IPS-18a (cell line): ENCODE results near the gene C4BPA.

Experiments
- H3K27ac ChIP-seq: one replicate; pipeline ENCODE4 v1.5.1; 2013; ENCODE audit warnings: low read length
- H3K27me3 ChIP-seq: one replicate; pipeline ENCODE4 v1.6.1; 2013; ENCODE audit warnings: mild to moderate bottlenecking, low read length; ENCODE audit not compliant: control insufficient read depth, insufficient read depth
- H3K36me3 ChIP-seq: one replicate; pipeline ENCODE4 v1.6.1; 2013; ENCODE audit warnings: low read depth, low read length; ENCODE audit not compliant: control insufficient read depth
- H3K4me1 ChIP-seq: one replicate; pipeline ENCODE4 v1.6.1; 2013; ENCODE audit warnings: low read depth, low read length; ENCODE audit not compliant: control insufficient read depth
- H3K4me3 ChIP-seq: one replicate; pipeline ENCODE4 v1.5.1; 2013; ENCODE audit warnings: low read length
- H3K9ac ChIP-seq: one replicate; pipeline ENCODE4 v1.6.1; 2013; ENCODE audit warnings: mild to moderate bottlenecking, low read length, moderate library complexity
- H3K9me3 ChIP-seq: one replicate; pipeline ENCODE4 v1.6.1; 2013; ENCODE audit warnings: low read depth, low read length; ENCODE audit not compliant: control insufficient read depth

Gene C4BPA

DNA sequence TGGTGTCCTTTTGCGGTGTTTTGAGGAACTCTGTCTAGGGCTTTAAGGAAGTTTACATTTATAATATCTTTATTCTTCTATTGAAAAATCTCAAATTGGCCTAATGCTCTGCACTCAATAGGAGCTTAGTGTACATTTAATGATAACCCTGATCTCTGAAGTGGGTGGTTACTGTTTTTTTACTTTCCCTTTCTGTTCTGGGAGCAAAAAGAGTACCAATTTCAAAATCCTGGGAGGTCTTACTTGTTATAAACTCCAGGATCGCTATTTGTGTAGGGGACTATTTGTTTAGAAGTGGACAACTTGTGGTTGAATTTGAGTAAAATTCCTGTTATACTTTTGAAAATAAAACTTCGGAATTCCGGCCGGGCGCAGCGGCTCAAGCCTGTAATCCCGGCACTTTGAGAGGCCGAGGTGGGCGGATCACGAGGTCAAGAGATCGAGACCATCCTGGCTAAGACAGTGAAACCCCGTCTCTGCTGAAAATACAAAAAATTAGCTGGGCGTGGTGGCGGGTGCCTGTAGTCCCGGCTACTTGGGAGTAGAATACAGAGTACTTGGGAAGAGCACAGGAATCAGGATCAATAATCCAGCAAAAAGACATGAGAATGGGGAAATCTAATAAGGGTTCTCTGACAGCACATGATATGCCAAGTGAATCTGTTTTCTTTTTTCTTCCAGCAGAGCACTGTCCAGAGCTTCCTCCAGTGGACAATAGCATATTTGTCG is 14.2 kb upstream of the C4BPA start:
- Histone ChIP-seq H3K4me3 (no peak overlapping the region), H3K27ac (no peak overlapping the region), H3K4me1 (no peaks in the 10 kb centered on the region), H3K9ac (no peak overlapping the region), H3K36me3 (no peaks in the 10 kb centered on the region), H3K27me3 (no peaks in the 10 kb centered on the region), H3K9me3 (no peaks in the 10 kb centered on the region)

DNA sequence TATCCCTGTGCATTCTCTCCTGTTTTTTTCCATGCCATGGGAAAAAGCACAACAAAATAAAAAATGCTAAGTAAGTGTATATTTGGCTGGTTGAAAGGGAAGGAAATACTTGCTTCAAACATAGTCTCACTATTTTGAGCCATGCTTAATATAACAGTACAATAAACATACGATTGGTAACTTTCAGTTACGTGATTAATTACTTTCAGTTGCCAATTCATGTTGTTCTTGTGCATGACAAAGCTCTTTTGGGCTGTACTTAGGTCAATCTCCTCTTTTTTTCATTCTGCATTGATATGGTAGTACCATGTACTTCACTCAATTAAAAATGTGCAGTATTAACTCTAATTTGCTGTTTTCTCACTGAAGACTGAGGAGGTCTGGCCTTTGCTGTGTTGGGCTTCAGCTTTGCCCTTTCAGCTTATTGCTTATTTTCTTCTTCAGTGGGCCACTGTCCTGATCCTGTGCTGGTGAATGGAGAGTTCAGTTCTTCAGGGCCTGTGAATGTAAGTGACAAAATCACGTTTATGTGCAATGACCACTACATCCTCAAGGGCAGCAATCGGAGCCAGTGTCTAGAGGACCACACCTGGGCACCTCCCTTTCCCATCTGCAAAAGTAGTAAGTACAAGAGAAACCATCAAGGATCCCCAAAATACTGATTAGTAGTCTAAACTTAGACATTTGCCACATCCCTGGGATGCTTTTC is 12.7 kb upstream of the C4BPA start:
- no peaks in the 10 kb centered on the region for H3K27me3 ChIP-seq
- H3K9me3 ChIP-seq = no peaks in the 10 kb centered on the region
- H3K27ac ChIP-seq = no peak overlapping the region
- no peak overlapping the region for H3K9ac ChIP-seq
- no peaks in the 10 kb centered on the region for H3K4me1 ChIP-seq
- no peaks in the 10 kb centered on the region for H3K36me3 ChIP-seq
- no peak overlapping the region for H3K4me3 ChIP-seq

DNA sequence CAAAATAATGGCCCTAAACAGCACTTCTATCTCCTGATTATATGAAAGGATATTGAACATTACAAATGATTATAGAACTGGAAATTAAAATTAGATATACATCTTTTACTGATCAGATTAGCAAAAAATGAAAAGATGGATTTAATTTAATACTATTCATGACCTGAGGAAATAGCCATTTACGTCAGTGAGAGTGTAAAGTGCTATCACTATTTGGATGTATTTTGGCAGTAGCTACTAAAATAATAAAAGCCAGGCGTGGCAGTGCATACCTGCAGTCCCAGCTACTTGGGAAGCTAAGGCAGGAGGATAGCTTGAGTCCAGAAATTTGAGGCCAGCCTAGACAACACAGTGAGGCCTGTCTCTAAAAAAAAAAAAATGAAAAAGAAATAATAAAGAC is 10.1 kb upstream of the C4BPA start:
- Histone ChIP-seq H3K9ac (no peak overlapping the region), H3K36me3 (no peaks in the 10 kb centered on the region), H3K27me3 (no peaks in the 10 kb centered on the region), H3K9me3 (no peaks in the 10 kb centered on the region), H3K4me1 (no peaks in the 10 kb centered on the region), H3K27ac (no peak overlapping the region), H3K4me3 (no peak overlapping the region)

DNA sequence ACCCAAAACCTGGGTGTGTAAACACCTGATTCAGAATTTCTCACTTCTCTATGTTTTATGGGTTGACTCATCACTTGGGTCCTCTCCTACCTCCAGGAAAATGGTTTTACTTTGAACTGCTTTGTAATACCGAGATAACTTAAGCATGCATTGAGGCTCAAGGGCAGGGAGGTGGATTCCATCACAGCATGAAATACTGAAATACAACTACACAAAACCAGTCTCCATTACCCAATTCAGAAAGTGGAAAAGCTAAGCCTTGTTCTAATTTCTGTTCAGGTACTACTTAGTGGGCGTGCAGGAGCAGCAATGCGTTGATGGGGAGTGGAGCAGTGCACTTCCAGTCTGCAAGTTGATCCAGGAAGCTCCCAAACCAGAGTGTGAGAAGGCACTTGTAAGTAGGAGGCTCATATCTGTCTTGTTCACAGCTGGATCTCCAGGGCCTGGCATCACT is 6.1 kb upstream of the C4BPA start:
- Histone ChIP-seq H3K27me3 (no peaks in the 10 kb centered on the region), H3K36me3 (no peaks in the 10 kb centered on the region), H3K9ac (no peak overlapping the region), H3K9me3 (no peaks in the 10 kb centered on the region), H3K4me3 (no peak overlapping the region), H3K4me1 (no peaks in the 10 kb centered on the region), H3K27ac (no peak overlapping the region)

DNA sequence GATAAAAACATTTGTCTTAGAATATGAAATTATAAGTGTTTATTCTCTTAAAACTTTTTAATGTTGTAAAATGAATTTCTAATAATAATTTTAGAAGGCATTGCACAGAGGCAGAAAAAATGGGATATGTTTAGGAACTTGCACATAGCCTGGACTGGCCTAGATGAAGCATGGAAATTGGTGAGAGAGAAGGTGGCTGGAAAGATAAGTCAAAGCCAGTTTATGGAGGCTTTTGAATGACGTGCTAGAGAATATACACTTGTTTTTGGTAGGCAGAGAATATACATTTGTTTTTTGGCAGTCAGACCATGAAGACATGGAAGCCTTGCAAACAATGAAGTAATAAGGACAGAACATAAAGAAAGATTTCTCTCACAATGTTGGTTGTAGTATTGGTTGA is 2.3 kb upstream of the C4BPA start:
- Histone ChIP-seq H3K4me3 (no peak overlapping the region), H3K9me3 (no peaks in the 10 kb centered on the region), H3K4me1 (peaks cover 2% of the 10 kb centered on the region), H3K27ac (no peak overlapping the region), H3K36me3 (no peaks in the 10 kb centered on the region), H3K27me3 (no peaks in the 10 kb centered on the region), H3K9ac (no peak overlapping the region)

DNA sequence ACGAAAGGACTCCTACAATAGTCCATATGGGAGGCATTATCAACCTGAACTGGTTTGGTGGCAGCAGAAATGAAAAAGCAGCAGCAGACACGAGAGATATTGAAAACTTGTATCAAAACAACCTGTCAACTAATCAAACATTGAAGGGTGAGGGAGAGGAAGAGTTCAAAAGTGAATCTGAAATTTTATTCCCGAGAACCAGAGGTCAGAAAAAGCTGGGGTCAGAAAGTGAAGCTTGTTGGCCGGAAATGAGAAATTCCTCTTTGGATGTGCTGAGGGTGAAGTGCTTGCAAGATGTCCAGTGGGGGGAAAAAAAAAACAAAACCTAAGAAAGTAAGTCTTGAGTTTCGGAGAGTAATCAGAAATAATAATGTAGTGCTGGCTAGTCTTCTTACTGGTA is 1.9 kb upstream of the C4BPA start:
- Histone ChIP-seq H3K4me1 (peaks cover 3% of the 10 kb centered on the region), H3K9ac (no peak overlapping the region), H3K27me3 (no peaks in the 10 kb centered on the region), H3K36me3 (no peaks in the 10 kb centered on the region), H3K9me3 (no peaks in the 10 kb centered on the region), H3K27ac (no peak overlapping the region), H3K4me3 (no peak overlapping the region)

DNA sequence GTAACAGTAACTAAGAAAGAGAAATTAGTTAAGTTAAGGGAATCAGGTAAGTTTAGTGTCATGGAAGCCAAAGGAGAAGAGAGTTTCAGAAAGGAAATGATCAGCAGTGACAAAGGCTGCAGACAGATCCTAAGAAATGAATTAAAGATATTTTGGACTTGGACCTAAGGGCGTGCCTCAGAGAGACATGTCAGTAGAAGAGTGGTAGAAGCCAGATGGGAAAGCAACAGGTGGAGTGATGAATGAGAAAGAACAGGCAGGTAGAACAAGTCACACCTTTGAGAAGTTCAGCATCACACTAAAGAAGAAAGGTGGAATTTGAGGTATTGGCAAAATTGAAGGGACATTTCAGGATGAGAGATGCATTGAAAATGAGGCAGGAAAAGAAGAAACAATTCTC is 1.4 kb upstream of the C4BPA start:
- no peak overlapping the region for H3K27ac ChIP-seq
- peaks cover 3% of the 10 kb centered on the region for H3K4me1 ChIP-seq
- H3K9ac ChIP-seq = no peak overlapping the region
- no peaks in the 10 kb centered on the region for H3K36me3 ChIP-seq
- no peaks in the 10 kb centered on the region for H3K27me3 ChIP-seq
- no peak overlapping the region for H3K4me3 ChIP-seq
- no peaks in the 10 kb centered on the region for H3K9me3 ChIP-seq

DNA sequence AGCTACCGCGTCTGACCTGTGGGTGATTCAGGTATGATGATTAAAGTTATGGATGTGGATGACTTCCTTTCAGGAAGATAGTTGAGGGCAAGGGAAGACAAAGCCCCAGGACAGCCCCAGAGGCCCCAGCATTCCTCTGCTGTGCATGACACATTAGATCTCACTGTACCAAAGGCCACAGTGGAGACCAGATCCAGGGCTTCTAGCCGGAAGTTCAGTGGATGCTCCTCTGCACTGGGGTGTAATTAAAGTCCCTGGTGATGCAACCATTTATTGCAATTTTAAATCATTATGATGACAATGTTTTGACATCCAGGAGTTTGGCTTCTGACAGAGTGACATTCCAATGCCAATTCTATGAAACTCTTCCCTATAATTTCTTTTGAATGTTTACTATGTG is 5.0 kb downstream of the C4BPA start:
- Histone ChIP-seq H3K36me3 (no peaks in the 10 kb centered on the region), H3K9ac (no peak overlapping the region), H3K27ac (no peak overlapping the region), H3K9me3 (no peaks in the 10 kb centered on the region), H3K4me3 (no peak overlapping the region), H3K4me1 (peaks cover 3% of the 10 kb centered on the region), H3K27me3 (no peaks in the 10 kb centered on the region)

DNA sequence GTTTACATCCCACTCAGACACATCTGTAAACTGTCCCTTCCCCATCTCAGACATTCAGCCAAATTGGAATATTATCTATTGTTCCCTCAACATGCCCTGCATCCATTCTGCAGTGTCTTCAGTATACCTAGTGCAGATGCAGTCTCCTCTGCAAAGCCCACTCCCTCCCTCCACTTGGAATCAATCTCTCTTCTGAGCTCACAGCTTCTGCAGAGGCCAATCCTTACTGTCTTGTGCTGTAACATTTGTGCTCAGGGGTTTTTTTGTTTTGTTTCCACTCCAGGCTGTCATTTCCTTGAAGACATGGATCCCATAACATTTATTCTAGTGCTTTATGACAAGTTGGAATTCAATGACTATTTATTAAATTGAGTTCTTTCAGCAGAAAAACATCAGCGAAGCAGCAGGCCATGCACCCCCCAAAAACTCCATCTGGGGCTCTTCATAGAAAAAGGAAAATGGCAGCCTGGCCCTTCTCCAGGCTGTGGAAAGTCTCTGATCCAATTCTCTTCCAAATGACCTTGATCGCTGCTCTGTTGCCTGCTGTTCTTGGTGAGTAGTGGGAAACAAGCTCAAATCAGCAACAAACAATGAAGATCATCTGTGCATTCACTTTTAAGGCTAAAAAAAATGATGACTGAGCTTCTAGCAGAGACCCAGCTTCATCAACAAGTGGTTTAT is 8.7 kb downstream of the C4BPA start:
- Histone ChIP-seq H3K36me3 (no peaks in the 10 kb centered on the region), H3K27ac (no peak overlapping the region), H3K9ac (no peak overlapping the region), H3K4me1 (no peaks in the 10 kb centered on the region), H3K27me3 (no peaks in the 10 kb centered on the region), H3K9me3 (no peaks in the 10 kb centered on the region), H3K4me3 (no peak overlapping the region)

DNA sequence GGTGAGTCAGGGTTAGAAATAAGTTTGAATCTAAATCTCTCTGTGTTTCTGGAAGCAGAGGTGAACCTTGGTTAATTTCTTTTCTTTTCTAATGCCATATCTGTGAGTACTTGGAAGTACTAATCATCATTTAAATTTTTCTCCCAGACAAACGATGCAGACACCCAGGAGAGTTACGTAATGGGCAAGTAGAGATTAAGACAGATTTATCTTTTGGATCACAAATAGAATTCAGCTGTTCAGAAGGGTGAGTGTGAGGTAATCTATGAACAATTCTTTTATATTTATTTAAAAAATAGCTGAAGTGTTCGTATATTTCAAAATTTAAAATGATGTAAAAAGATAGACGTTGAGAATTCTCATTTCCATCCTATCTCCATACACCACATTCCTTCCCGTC is 11.2 kb downstream of the C4BPA start:
- Histone ChIP-seq H3K27ac (no peak overlapping the region), H3K27me3 (no peaks in the 10 kb centered on the region), H3K4me3 (no peak overlapping the region), H3K9ac (no peak overlapping the region), H3K9me3 (no peaks in the 10 kb centered on the region), H3K36me3 (no peaks in the 10 kb centered on the region), H3K4me1 (no peaks in the 10 kb centered on the region)

DNA sequence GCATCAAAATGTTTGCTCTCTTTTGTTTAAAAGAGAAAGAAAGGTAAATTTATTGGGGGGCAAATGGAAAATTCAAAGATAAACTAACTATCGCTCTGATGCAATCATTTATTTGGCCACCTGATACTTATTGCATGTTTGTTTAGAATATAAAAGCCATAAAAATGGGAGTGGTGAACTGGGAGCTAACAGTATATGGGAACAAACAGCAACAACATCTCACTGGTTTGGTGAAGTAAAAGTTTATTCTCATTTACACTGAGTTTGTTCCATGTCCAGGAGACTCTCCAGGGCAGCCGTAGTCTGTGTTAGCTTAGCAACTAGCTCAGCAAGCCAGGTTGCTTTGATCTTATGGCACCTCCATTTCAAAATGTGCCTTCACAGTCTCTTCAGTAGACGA is 20.4 kb downstream of the C4BPA start:
- H3K9ac ChIP-seq = no peak overlapping the region
- no peaks in the 10 kb centered on the region for H3K27me3 ChIP-seq
- H3K36me3 ChIP-seq = no peaks in the 10 kb centered on the region
- no peak overlapping the region for H3K27ac ChIP-seq
- H3K4me1 ChIP-seq = no peaks in the 10 kb centered on the region
- no peak overlapping the region for H3K4me3 ChIP-seq
- H3K9me3 ChIP-seq = no peaks in the 10 kb centered on the region
